ENCODE measurements around the gene FAM240A. TPM values are rescaled to one million over a fixed set of nuclear protein-coding genes. Genes with fewer than 3 reads are reported as not detected.

FAM240A gene
- total RNA-seq, 1 experiment from 2014 or later: not detected

DNA sequence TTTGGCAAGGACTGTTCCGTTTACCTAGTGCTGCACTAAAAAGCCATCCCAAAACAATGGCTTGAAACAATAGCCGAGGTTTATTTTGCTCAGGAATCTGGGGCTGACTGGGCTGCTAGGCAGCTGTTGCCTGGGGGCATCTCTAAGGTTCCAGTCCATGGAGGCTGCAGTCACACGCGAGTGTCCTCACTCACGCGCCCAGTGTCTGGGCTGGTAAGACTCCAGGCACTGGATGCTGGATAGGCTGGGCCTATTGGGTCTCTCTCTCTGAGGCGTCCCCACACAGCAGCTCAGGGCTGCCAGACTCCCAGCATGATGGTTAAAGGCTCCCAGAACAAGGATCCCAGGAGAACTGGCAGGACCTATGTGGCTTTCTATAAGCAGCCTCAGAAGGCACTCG lies 47.0 kb downstream of the FAM240A start:
- DNase-seq: peak in 1 of 2 experiments; percentile 56

DNA sequence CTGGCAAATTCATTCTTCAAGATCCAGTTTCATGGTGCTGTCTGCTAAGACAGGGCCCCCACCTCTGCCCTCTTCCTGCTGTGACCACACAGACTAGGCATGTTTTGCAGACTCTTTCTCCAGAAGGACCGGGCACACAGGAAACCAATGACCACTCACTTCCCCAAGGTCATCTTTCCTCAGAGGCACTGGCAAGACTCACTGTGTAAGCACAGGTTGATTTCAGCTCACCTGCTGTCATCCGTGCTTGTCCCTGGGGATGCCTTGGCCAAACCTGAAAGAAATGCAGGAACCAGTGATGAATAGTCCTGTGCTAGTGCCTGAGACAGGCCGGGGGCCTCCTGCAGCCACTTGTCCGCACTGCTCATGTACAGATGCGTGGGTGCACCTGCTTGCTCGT lies 47.7 kb downstream of the FAM240A start:
- Histone ChIP-seq H3F3A (ENCODE audit: insufficient read depth, low read depth) (peaks cover 5% of the 10 kb centered on the region; the same call in 1 of the 2 replicates), H3K27me3 (ENCODE audit: insufficient read depth, low read depth) (no peaks in the 10 kb centered on the region), H3K4me1 (replicated peaks; ENCODE audit: insufficient read depth) (peaks cover 28% of the 10 kb centered on the region), H4K20me1 (ENCODE audit: insufficient read depth) (no peaks in the 10 kb centered on the region), H3K79me2 (ENCODE audit: low read depth) (no peaks in the 10 kb centered on the region), H3K9me3 (ENCODE audit: insufficient read depth, low read depth) (no peaks in the 10 kb centered on the region), H3K27ac (no peak overlapping the region), H3K9me2 (ENCODE audit: insufficient read depth) (no peaks in the 10 kb centered on the region), H3K36me3 (ENCODE audit: low read depth) (no peaks in the 10 kb centered on the region), H2AFZ (no peak overlapping the region), H3K4me2 (no peak overlapping the region), H3K4me3 (no peak overlapping the region)
- no peak for TF ChIP-seq EZH2 (IDR thresholded peaks at IDR 0.05; ENCODE audit: low read depth)
- TF ChIP-seq, protein P1, sequence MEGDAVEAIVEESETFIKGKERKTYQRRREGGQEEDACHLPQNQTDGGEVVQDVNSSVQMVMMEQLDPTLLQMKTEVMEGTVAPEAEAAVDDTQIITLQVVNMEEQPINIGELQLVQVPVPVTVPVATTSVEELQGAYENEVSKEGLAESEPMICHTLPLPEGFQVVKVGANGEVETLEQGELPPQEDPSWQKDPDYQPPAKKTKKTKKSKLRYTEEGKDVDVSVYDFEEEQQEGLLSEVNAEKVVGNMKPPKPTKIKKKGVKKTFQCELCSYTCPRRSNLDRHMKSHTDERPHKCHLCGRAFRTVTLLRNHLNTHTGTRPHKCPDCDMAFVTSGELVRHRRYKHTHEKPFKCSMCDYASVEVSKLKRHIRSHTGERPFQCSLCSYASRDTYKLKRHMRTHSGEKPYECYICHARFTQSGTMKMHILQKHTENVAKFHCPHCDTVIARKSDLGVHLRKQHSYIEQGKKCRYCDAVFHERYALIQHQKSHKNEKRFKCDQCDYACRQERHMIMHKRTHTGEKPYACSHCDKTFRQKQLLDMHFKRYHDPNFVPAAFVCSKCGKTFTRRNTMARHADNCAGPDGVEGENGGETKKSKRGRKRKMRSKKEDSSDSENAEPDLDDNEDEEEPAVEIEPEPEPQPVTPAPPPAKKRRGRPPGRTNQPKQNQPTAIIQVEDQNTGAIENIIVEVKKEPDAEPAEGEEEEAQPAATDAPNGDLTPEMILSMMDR (conservative IDR thresholded peaks at IDR 0.05): no peak
- BruUV-seq (replicated peaks): no TSS peak
- ChIA-PET POLR2A (ENCODE audit: unreplicated experiment) (interaction anchor here (0.5 kb wide), 1 partner anchor 317 kb away, joined by 3 read pairs; no protein-coding TSS in a partner anchor), CTCF (interaction anchor here (1.4 to 1.5 kb wide), 2 partner anchors 102 to 171 kb away, joined by 5 to 6 read pairs; no protein-coding TSS in a partner anchor)
- DNase-seq: no peak
- intact Hi-C loops (cut with micrococcal nuclease; ENCODE audit: unreplicated experiment): no loop called here

More for the DNA sequence above, 47.0 kb downstream of the FAM240A start:
- H3K4me1 ChIP-seq (replicated peaks; ENCODE audit: insufficient read depth): peaks cover 28% of the 10 kb centered on the region
- intact Hi-C loops (cut with micrococcal nuclease; ENCODE audit: unreplicated experiment): no loop called here
- no peak overlapping the region for H3K4me3 ChIP-seq
- no peaks in the 10 kb centered on the region for H3K36me3 ChIP-seq (ENCODE audit: low read depth)
- TF ChIP-seq EZH2 (IDR thresholded peaks at IDR 0.05; ENCODE audit: low read depth): no peak
- TF ChIP-seq, protein P1 (conservative IDR thresholded peaks at IDR 0.05): no peak
- no peak overlapping the region for H3K27ac ChIP-seq
- BruUV-seq (replicated peaks): no TSS peak
- H3F3A ChIP-seq (ENCODE audit: insufficient read depth, low read depth): peaks cover 5% of the 10 kb centered on the region; the same call in 1 of the 2 replicates
- no peak overlapping the region for H3K4me2 ChIP-seq
- POLR2A ChIA-PET (ENCODE audit: unreplicated experiment): no interaction called here
- CTCF ChIA-PET: interaction anchor here (0.6 kb wide), 1 partner anchor 236 kb away, joined by 3 read pairs; no protein-coding TSS in a partner anchor
- no peaks in the 10 kb centered on the region for H3K79me2 ChIP-seq (ENCODE audit: low read depth)
- H3K27me3 ChIP-seq (ENCODE audit: insufficient read depth, low read depth): no peaks in the 10 kb centered on the region
- no peak overlapping the region for H2AFZ ChIP-seq
- no peaks in the 10 kb centered on the region for H4K20me1 ChIP-seq (ENCODE audit: insufficient read depth)
- no peaks in the 10 kb centered on the region for H3K9me2 ChIP-seq (ENCODE audit: insufficient read depth)
- no peaks in the 10 kb centered on the region for H3K9me3 ChIP-seq (ENCODE audit: insufficient read depth, low read depth)

DNA sequence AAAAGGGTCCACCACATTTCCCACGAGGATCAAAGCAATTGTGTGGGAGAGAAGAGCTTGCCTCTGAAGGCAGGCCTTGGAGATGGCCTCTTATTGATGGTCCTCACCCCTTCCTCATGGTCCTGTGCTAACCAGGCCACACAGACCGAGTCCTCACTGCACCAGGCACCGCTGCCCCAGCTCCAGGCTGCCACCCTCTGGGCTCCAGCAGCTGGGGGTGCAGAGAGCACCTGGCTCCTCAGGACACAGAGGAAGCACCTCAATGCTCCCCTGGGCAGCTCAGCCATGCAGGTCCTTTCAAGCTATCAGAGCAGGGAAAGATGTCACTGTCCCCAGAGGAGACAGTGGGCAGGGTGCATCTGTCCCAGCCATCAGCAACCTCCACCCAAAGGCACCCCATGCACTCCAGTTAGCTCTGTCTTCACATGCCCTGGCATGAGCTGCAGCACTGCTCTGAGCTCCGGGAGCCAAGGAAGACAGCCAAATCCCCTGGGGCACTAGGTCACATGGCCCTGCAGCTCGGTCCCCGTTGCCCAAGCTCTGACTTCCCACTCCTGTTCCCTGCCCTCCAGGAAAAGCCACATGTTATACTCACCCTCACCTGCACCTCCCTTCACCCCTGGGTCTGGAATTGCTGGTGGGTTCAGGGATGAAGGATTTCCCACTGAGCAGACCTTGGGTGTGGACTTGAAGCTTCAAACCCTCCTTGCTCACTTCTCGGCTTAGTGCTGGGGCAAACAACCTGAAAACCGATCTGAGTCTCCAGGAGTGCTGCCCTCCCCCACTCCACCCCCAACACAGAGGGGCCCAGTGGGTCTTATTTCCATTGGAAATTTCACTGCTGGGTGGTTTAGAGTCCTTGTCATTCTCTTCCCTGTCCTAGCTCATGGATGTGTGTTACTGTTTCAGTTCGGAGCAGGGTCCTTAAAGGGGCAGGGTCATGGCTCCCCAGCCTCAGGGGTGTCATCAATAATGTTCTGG lies 48.5 kb downstream of the FAM240A start:
- peaks cover 28% of the 10 kb centered on the region for H3K4me1 ChIP-seq (replicated peaks; ENCODE audit: insufficient read depth)
- no peaks in the 10 kb centered on the region for H3K27me3 ChIP-seq (ENCODE audit: insufficient read depth, low read depth)
- no peak overlapping the region for H3K27ac ChIP-seq
- peak; percentile 56 to 69 for DNase-seq
- no peaks in the 10 kb centered on the region for H3K79me2 ChIP-seq (ENCODE audit: low read depth)
- ChIA-PET POLR2A (ENCODE audit: unreplicated experiment) (interaction anchor here (0.5 to 0.6 kb wide), 2 partner anchors 102 to 316 kb away, joined by 3 to 5 read pairs; no protein-coding TSS in a partner anchor), CTCF (interaction anchor here (1.4 to 1.5 kb wide), 2 partner anchors 103 to 172 kb away, joined by 5 to 6 read pairs; no protein-coding TSS in a partner anchor)
- no peaks in the 10 kb centered on the region for H3K36me3 ChIP-seq (ENCODE audit: low read depth)
- H4K20me1 ChIP-seq (ENCODE audit: insufficient read depth): no peaks in the 10 kb centered on the region
- H2AFZ ChIP-seq: no peak overlapping the region
- BruUV-seq (replicated peaks): no TSS peak
- H3K4me2 ChIP-seq: peak overlapping the region; percentile 43
- H3K4me3 ChIP-seq: no peak overlapping the region
- no peaks in the 10 kb centered on the region for H3K9me2 ChIP-seq (ENCODE audit: insufficient read depth)
- no peak for TF ChIP-seq EZH2 (IDR thresholded peaks at IDR 0.05; ENCODE audit: low read depth)
- TF ChIP-seq, protein P1 (conservative IDR thresholded peaks at IDR 0.05): no peak
- intact Hi-C loops (cut with micrococcal nuclease; ENCODE audit: unreplicated experiment): no loop called here
- peaks cover 5% of the 10 kb centered on the region; the same call in 1 of the 2 replicates for H3F3A ChIP-seq (ENCODE audit: insufficient read depth, low read depth)
- H3K9me3 ChIP-seq (ENCODE audit: insufficient read depth, low read depth): no peaks in the 10 kb centered on the region
